GM21447 (cell line): ENCODE results near the gene LTBP3.
"Not testable (repeated sequence)": the region's sequence is repeated elsewhere in the genome, so short reads cannot be mapped to it uniquely, and the experiment has no call there.

Experiments
- ATAC-seq: cut with Tn5 transposase; IDR thresholded peaks from one replicate; pipeline ENCODE4 v1.9.1; 2021; ENCODE audit not compliant: unreplicated experiment

LTBP3 gene

GRCh38 chr11:65518941-65519549 is 39.1 kb downstream of the LTBP3 start:
- not testable (repeated sequence) for ATAC-seq

GRCh38 chr11:65516135-65516968 is 41.8 kb downstream of the LTBP3 start:
- ATAC-seq, result no peak

GRCh38 chr11:65512311-65512710 is 45.8 kb downstream of the LTBP3 start:
- ATAC-seq, result not testable (repeated sequence)

- peak; percentile 21 for ATAC-seq
These were observed 51.2 kb downstream of the LTBP3 start for GRCh38 chr11:65506772-65507505.

GRCh38 chr11:65506290-65506771 is 51.8 kb downstream of the LTBP3 start:
- ATAC-seq, result no peak

GRCh38 chr11:65505466-65506289 is 52.5 kb downstream of the LTBP3 start:
- no peak for ATAC-seq

GRCh38 chr11:65504674-65505465 is 53.3 kb downstream of the LTBP3 start:
- no peak for ATAC-seq

- ATAC-seq, result no peak
These were observed 54.0 kb downstream of the LTBP3 start for GRCh38 chr11:65503949-65504673.

- no peak for ATAC-seq
These were observed 54.7 kb downstream of the LTBP3 start for GRCh38 chr11:65503368-65503948.

- ATAC-seq, result no peak
These were observed 55.4 kb downstream of the LTBP3 start for GRCh38 chr11:65502555-65503367.

- no peak for ATAC-seq
These were observed 55.9 kb downstream of the LTBP3 start for GRCh38 chr11:65502274-65502554.

- ATAC-seq, result no peak
These were observed 56.5 kb downstream of the LTBP3 start for GRCh38 chr11:65501472-65502273.

GRCh38 chr11:65501186-65501471 is 57.0 kb downstream of the LTBP3 start:
- no peak for ATAC-seq

- ATAC-seq, result no peak
These were observed 57.6 kb downstream of the LTBP3 start for GRCh38 chr11:65500387-65501185.

GRCh38 chr11:65499713-65500386 is 58.3 kb downstream of the LTBP3 start:
- ATAC-seq, result no peak

GRCh38 chr11:65498977-65499712 is 59.0 kb downstream of the LTBP3 start, which contains the start of gene MALAT1:
MALAT1 (plus strand) TSS chr11:65499045.
- no peak for ATAC-seq
